Tibial artery (tissue), 4 donors: ENCODE results near the gene NIF3L1.

Source experiments
- DNase-seq, 2 donors: peaks; one replicate each; pipeline ENCODE4 v3.0.0-alpha.2; 2019
- H3K27ac ChIP-seq, 2 donors: fragments of 200-600 bp; sonication (generic) in 1 of 2; 1 replicate in 1 of 2; 2 replicates in 1 of 2; pipeline ENCODE4 v1.5.1; 2018 to 2019; ENCODE audit warnings: mild to moderate bottlenecking in 1 of 2
- H3K27me3 ChIP-seq, 2 donors: fragments of 200-600 bp; sonication (generic) in 1 of 2; one replicate each; pipeline versions ENCODE4 v1.5.1 to v1.6.0; 2016 to 2019
- H3K36me3 ChIP-seq, 3 donors: fragments of 200-600 bp; sonication (generic) in 2 of 3; one replicate each; pipeline ENCODE4 v1.5.1; 2016 to 2019; ENCODE audit warnings: mild to moderate bottlenecking in 2 of 3
- H3K4me1 ChIP-seq, 4 donors: fragments of 200-600 bp; sonication (generic) in 2 of 4; 1 replicate in 3 of 4; 2 replicates in 1 of 4; pipeline ENCODE4 v1.5.1; 2016 to 2019
- H3K4me3 ChIP-seq, 2 donors: fragments of 200-600 bp; sonication (generic) in 1 of 2; 1 replicate in 1 of 2; 2 replicates in 1 of 2; pipeline ENCODE4 v1.5.1; 2018 to 2019; ENCODE audit warnings: mild to moderate bottlenecking in 2 of 2
- H3K9me3 ChIP-seq, 3 donors: fragments of 200-600 bp; sonication (generic) in 1 of 3; one replicate each; pipeline ENCODE4 v1.5.1; 2016 to 2019
- intact Hi-C: fragments of 100-400 bp; cut with DNase I; formaldehyde crosslinking; loops from one replicate; pipeline ENCODE4 v1.15.0; 2023; ENCODE audit warnings: low total_unique reads
- TF ChIP-seq, protein P1 (sequence below), 2 experiments: fragments of 200-600 bp in 1 of 2; fragments of 450-650 bp in 1 of 2; IDR thresholded peaks; one replicate each; pipeline ENCODE4 v1.5.1; 2017 to 2019; ENCODE audit warnings: antibody characterized with exemption in 2 of 2, mild to moderate bottlenecking in 1 of 2, moderate library complexity in 1 of 2

The NIF3L1 gene

DNA sequence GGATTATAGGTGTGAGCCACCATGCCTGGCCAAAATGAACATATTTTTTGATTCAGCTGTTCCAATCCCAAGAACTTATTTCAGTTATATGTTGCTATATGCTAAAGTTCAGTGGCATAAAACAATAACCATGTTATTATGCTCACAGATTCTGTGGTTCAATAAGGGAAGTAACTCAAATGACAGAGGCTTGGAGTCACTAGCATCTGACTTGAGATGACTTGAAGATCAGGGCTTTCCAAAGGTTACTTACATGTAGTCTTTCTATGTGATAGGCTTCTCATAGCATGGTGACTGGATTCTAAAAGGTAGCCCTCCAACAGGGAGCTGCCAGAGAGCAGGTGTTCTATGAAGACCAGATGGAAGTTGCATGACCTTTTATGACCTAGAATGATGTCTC, 41.9 kb upstream of the NIF3L1 start:
- TF ChIP-seq, protein P1, sequence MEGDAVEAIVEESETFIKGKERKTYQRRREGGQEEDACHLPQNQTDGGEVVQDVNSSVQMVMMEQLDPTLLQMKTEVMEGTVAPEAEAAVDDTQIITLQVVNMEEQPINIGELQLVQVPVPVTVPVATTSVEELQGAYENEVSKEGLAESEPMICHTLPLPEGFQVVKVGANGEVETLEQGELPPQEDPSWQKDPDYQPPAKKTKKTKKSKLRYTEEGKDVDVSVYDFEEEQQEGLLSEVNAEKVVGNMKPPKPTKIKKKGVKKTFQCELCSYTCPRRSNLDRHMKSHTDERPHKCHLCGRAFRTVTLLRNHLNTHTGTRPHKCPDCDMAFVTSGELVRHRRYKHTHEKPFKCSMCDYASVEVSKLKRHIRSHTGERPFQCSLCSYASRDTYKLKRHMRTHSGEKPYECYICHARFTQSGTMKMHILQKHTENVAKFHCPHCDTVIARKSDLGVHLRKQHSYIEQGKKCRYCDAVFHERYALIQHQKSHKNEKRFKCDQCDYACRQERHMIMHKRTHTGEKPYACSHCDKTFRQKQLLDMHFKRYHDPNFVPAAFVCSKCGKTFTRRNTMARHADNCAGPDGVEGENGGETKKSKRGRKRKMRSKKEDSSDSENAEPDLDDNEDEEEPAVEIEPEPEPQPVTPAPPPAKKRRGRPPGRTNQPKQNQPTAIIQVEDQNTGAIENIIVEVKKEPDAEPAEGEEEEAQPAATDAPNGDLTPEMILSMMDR (IDR thresholded peaks at IDR 0.05): no peak
- H3K4me3 ChIP-seq: no peak overlapping the region
- peaks cover 18 to 22% (median 21%) of the 10 kb centered on the region in 3 donors for H3K36me3 ChIP-seq
- intact Hi-C loops: no loop called here
- no peaks in the 10 kb centered on the region for H3K27me3 ChIP-seq
- DNase-seq: no peak
- H3K27ac ChIP-seq: no peak overlapping the region
- H3K4me1 ChIP-seq: no peaks in the 10 kb centered on the region
- no peaks in the 10 kb centered on the region for H3K9me3 ChIP-seq

GRCh38 chr2:200847939-200848338, 41.2 kb upstream of the NIF3L1 start:
- Histone ChIP-seq H3K9me3 (no peaks in the 10 kb centered on the region), H3K4me1 (no peaks in the 10 kb centered on the region), H3K27ac (no peak overlapping the region), H3K27me3 (no peaks in the 10 kb centered on the region), H3K4me3 (no peak overlapping the region), H3K36me3 (peaks cover 25 to 29% (median 28%) of the 10 kb centered on the region in 3 donors)
- no peak for DNase-seq
- intact Hi-C loops: no loop called here
- TF ChIP-seq, protein P1 (IDR thresholded peaks at IDR 0.05): no peak

DNA sequence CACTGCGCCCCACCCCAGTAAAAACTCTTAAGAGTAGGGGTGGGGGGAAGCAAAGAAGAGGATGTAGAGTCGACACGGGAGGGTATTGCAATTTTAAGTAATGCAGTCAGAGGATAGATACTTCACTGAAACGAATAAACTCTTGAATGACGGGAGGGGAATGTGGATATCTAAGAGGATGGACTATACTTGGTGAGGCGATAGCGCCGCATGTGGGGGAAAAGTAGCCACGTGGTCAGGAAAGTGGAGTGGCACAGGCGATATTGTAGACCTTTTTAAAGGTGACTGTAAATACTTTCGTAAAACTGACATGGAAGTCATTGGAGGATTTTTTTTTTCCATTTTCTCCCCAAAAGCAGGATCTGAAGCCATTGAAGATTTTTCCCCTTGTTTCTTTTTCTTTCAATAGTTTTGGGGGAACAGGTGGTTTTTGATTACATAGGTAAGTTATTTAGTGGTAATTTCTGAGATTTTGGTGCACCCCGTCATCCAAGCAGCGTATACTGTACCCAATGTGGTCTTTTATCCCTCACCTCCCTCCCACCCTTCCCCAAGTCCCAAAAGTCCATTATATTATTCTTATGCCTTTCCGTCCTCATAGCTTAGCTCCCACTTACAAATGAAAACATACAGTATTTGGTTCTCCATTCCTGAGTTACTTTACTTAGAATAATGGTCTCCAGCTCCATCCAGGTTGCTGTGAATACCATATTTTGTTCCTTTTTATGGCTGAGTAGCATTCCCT, 38.5 kb upstream of the NIF3L1 start:
- no peaks in the 10 kb centered on the region for H3K27me3 ChIP-seq
- TF ChIP-seq, protein P1 (IDR thresholded peaks at IDR 0.05): no peak
- intact Hi-C loops: no loop called here
- DNase-seq: no peak
- no peak overlapping the region for H3K4me3 ChIP-seq
- peaks cover 0 to 7% (median 0%) of the 10 kb centered on the region in 4 donors for H3K4me1 ChIP-seq
- no peak overlapping the region for H3K27ac ChIP-seq
- peaks cover 52 to 57% (median 56%) of the 10 kb centered on the region in 3 donors for H3K36me3 ChIP-seq
- H3K9me3 ChIP-seq: no peaks in the 10 kb centered on the region

- intact Hi-C loops: no loop called here
- Histone ChIP-seq H3K27ac (no peak overlapping the region), H3K27me3 (no peaks in the 10 kb centered on the region), H3K9me3 (no peaks in the 10 kb centered on the region), H3K36me3 (peaks cover 62 to 66% (median 65%) of the 10 kb centered on the region in 3 donors), H3K4me3 (no peak overlapping the region), H3K4me1 (peaks cover 0 to 15% (median 0%) of the 10 kb centered on the region in 4 donors)
- DNase-seq: no peak
- TF ChIP-seq, protein P1 (IDR thresholded peaks at IDR 0.05): no peak
Observed at GRCh38 chr2:200851398-200852248, 37.5 kb upstream of the NIF3L1 start.

DNA sequence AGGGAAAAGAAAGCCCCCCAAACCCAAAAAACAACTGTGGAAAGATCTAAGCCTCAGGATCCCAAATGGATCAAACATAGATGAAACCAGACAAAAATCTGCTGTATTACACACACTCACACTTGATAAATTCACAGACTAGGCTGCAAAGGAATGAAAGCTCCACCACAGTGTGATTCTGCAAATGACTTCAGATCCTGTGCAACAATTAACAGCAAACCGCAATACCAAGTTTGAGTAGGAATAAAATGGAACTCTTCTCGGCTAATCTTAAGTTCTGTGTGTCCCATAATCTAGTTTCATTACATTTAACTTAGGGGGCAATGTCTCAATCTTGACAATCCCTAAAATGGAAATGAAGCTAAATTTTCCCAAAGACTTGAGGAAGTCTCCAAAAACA, 36.6 kb upstream of the NIF3L1 start:
- no peak overlapping the region for H3K27ac ChIP-seq
- H3K4me3 ChIP-seq: no peak overlapping the region
- intact Hi-C loops: no loop called here
- H3K36me3 ChIP-seq: peaks cover 72 to 76% (median 75%) of the 10 kb centered on the region in 3 donors
- H3K4me1 ChIP-seq: peaks cover 0 to 25% (median 3%) of the 10 kb centered on the region in 4 donors
- H3K27me3 ChIP-seq: no peaks in the 10 kb centered on the region
- no peak for DNase-seq
- TF ChIP-seq, protein P1 (IDR thresholded peaks at IDR 0.05): no peak
- no peaks in the 10 kb centered on the region for H3K9me3 ChIP-seq
